Liver (tissue), 9 donors: ENCODE results near the gene ORAI2. TPM values are rescaled to one million over a fixed set of nuclear protein-coding genes. Genes with fewer than 3 reads are reported as not detected.

Experiments
- DNase-seq: peaks from one replicate; pipeline ENCODE4 v3.0.0-alpha.2; 2017; ENCODE audit warnings: low spot score
- H3K27ac ChIP-seq, 2 donors: one replicate each; pipeline ENCODE4 v1.7.0; 2013; ENCODE audit warnings: inconsistent platforms in 2 of 2, low read length in 2 of 2, control low read depth in 1 of 2, low read depth in 1 of 2, mild to moderate bottlenecking in 1 of 2
- H3K27me3 ChIP-seq, 4 donors: one replicate each; pipeline versions ENCODE4 v1.6.1 to v1.7.0; 2013; ENCODE audit warnings: low read length in 3 of 4, inconsistent platforms in 1 of 4, mild to moderate bottlenecking in 1 of 4, moderate library complexity in 1 of 4; ENCODE audit not compliant: control insufficient read depth in 4 of 4, insufficient read depth in 4 of 4
- H3K36me3 ChIP-seq, 4 donors: one replicate each; pipeline versions ENCODE4 v1.6.1 to v1.7.0; 2013; ENCODE audit warnings: low read length in 3 of 4, mild to moderate bottlenecking in 3 of 4, low read depth in 1 of 4, moderate library complexity in 1 of 4; ENCODE audit not compliant: control insufficient read depth in 4 of 4, insufficient read depth in 3 of 4
- H3K4me1 ChIP-seq, 4 donors: one replicate each; pipeline versions ENCODE4 v1.6.1 to v1.7.0; 2013; ENCODE audit warnings: low read length in 3 of 4, mild to moderate bottlenecking in 3 of 4, moderate library complexity in 1 of 4; ENCODE audit not compliant: control insufficient read depth in 4 of 4, insufficient read depth in 4 of 4
- H3K4me3 ChIP-seq, 3 donors: one replicate each; pipeline versions ENCODE4 v1.6.1 to v1.7.0; 2013; ENCODE audit warnings: low read length in 3 of 3, control low read depth in 1 of 3, low read depth in 1 of 3, mild to moderate bottlenecking in 1 of 3
- H3K9ac ChIP-seq, 2 donors: one replicate each; pipeline ENCODE4 v1.7.0; 2013; ENCODE audit warnings: low read length in 2 of 2, mild to moderate bottlenecking in 2 of 2, moderate library complexity in 2 of 2, control low read depth in 1 of 2, low read depth in 1 of 2
- H3K9me3 ChIP-seq, 4 donors: one replicate each; pipeline versions ENCODE4 v1.6.1 to v1.7.0; 2013; ENCODE audit warnings: low read length in 3 of 4; ENCODE audit not compliant: control insufficient read depth in 4 of 4
- ATF3 ChIP-seq: IDR thresholded peaks from 2 replicates; pipeline ENCODE4 v1.6.1; 2016; ENCODE audit warnings: antibody characterized with exemption
- CTCF ChIP-seq: fragments of 150-350 bp; IDR thresholded peaks from 2 replicates; pipeline ENCODE4 v1.5.1; 2017; ENCODE audit warnings: improper control_type of control experiment, low read depth, low read length; ENCODE audit not compliant: missing input control
- EGR1 ChIP-seq, 2 donors: IDR thresholded peaks; 2 replicates each; pipeline ENCODE4 v1.6.1; 2016 to 2018; ENCODE audit warnings: antibody characterized with exemption in 2 of 2, low read depth in 2 of 2
- FOXA1 ChIP-seq: IDR thresholded peaks from 2 replicates; pipeline ENCODE4 v1.6.1; 2016; ENCODE audit warnings: antibody characterized with exemption
- GABPA ChIP-seq, 2 donors: IDR thresholded peaks in 1 of 2; conservative IDR thresholded peaks in 1 of 2; 2 replicates each; pipeline ENCODE4 v1.6.1; 2016; ENCODE audit warnings: antibody characterized with exemption in 2 of 2, mild to moderate bottlenecking in 1 of 2, moderate library complexity in 1 of 2
- HNF4A ChIP-seq, 2 donors: conservative IDR thresholded peaks; 2 replicates each; pipeline ENCODE4 v1.6.1; 2016; ENCODE audit warnings: antibody characterized with exemption in 2 of 2, mild to moderate bottlenecking in 2 of 2
- HNF4G ChIP-seq: IDR thresholded peaks from 2 replicates; pipeline ENCODE4 v1.6.1; 2016; ENCODE audit warnings: antibody characterized with exemption
- JUND ChIP-seq, 2 donors: IDR thresholded peaks; 2 replicates each; pipeline ENCODE4 v1.6.1; 2016; ENCODE audit warnings: antibody characterized with exemption in 2 of 2
- MAX ChIP-seq: IDR thresholded peaks from 2 replicates; pipeline ENCODE4 v1.6.1; 2016; ENCODE audit warnings: antibody characterized with exemption
- RAD21 ChIP-seq, 2 donors: IDR thresholded peaks; 2 replicates each; pipeline ENCODE4 v1.6.1; 2016; ENCODE audit warnings: antibody characterized with exemption in 2 of 2, mild to moderate bottlenecking in 2 of 2
- REST ChIP-seq: IDR thresholded peaks from 2 replicates; pipeline ENCODE4 v1.6.1; 2016; ENCODE audit warnings: antibody characterized with exemption, mild to moderate bottlenecking
- RXRA ChIP-seq, 2 donors: IDR thresholded peaks; 2 replicates each; pipeline ENCODE4 v1.6.1; 2017 to 2018; ENCODE audit warnings: antibody characterized with exemption in 2 of 2, mild to moderate bottlenecking in 1 of 2
- SP1 ChIP-seq: IDR thresholded peaks from 2 replicates; pipeline ENCODE4 v1.6.1; 2018; ENCODE audit warnings: antibody characterized with exemption, mild to moderate bottlenecking
- TAF1 ChIP-seq: conservative IDR thresholded peaks from 2 replicates; pipeline ENCODE4 v1.6.1; 2016; ENCODE audit warnings: antibody characterized with exemption, mild to moderate bottlenecking
- YY1 ChIP-seq: IDR thresholded peaks from 2 replicates; pipeline ENCODE4 v1.6.1; 2016; ENCODE audit warnings: antibody characterized with exemption, mild to moderate bottlenecking
- ZBTB33 ChIP-seq: IDR thresholded peaks from 2 replicates; pipeline ENCODE4 v1.6.1; 2016; ENCODE audit warnings: antibody characterized with exemption
- WGBS: extraction: QIAGEN DNeasy Blood & Tissue Kit; methylation state at CpG from one replicate; pipeline ENCODE4 v1.1.7; 2013; 5-methylcytosine and 5-hydroxymethylcytosine counted together
- polyA plus RNA-seq, 2 donors: library from polyadenylated mRNA; stranded (reverse) in 1 of 2; unstranded in 1 of 2; fragments of 200-250 nt in 1 of 2; fragments of >200 nt in 1 of 2; fragmentation: Nextera tagmentation in 1 of 2; extraction: Ambion mirVana in 1 of 2; gene quantifications; one replicate each; pipeline versions ENCODE4 v1.2.1 to v1.2.3, GENCODE V29; 2013 to 2015
- total RNA-seq, 2 donors: library from RNA; depleted of rRNA; stranded (reverse); fragments of >200 nt; gene quantifications; one replicate each; pipeline ENCODE4 v1.2.3, GENCODE V29; 2014
- donor health status: healthy.
- donor health status: healthy.
- donor health status: healthy.
- donor health status: healthy.
- donor health status: healthy.

The ORAI2 gene
- total and polyA plus RNA-seq, 4 donors: 1.3 to 10.3 (median 4.8) TPM

GRCh38 chr7:102455596-102455995 lies 22.2 kb downstream of the ORAI2 start:
- WGBS: 95% methylated on average over 11 of the region's 11 CpGs
- no peak overlapping the region for H3K27ac ChIP-seq
- TF ChIP-seq SP1 (no peak), GABPA (IDR thresholded peaks at IDR 0.05 in 1 of 2, conservative IDR thresholded peaks at IDR 0.05 in 1 of 2) (no peak), RXRA (IDR thresholded peaks at IDR 0.05) (no peak), REST (no peak), ATF3 (no peak), ZBTB33 (no peak), RAD21 (IDR thresholded peaks at IDR 0.05) (no peak), HNF4G (no peak), MAX (no peak), EGR1 (IDR thresholded peaks at IDR 0.05; ENCODE audit: low read depth in 2 of 2) (no peak), FOXA1 (no peak), YY1 (no peak), JUND (IDR thresholded peaks at IDR 0.05) (no peak), CTCF (no peak)
- no peaks in the 10 kb centered on the region for H3K9me3 ChIP-seq
- H3K4me1 ChIP-seq: no peaks in the 10 kb centered on the region
- peaks cover 6 to 35% (median 9%) of the 10 kb centered on the region in 4 donors for H3K36me3 ChIP-seq
- no peak for DNase-seq
- no peaks in the 10 kb centered on the region for H3K27me3 ChIP-seq
- H3K9ac ChIP-seq: no peak overlapping the region
- no peak overlapping the region for H3K4me3 ChIP-seq

- no peak overlapping the region for H3K9ac ChIP-seq
- no peaks in the 10 kb centered on the region for H3K4me1 ChIP-seq
- H3K36me3 ChIP-seq: peaks cover 6 to 35% (median 9%) of the 10 kb centered on the region in 4 donors
- WGBS: 95% methylated on average over 10 of the region's 10 CpGs
- no peak overlapping the region for H3K4me3 ChIP-seq
- no peak overlapping the region for H3K27ac ChIP-seq
- TF ChIP-seq RAD21 (IDR thresholded peaks at IDR 0.05): no peak
- TF ChIP-seq FOXA1: no peak
- no peak for TF ChIP-seq EGR1 (IDR thresholded peaks at IDR 0.05; ENCODE audit: low read depth in 2 of 2)
- no peak for TF ChIP-seq TAF1
- TF ChIP-seq GABPA (IDR thresholded peaks at IDR 0.05 in 1 of 2, conservative IDR thresholded peaks at IDR 0.05 in 1 of 2): no peak
- no peak for TF ChIP-seq REST
- TF ChIP-seq ZBTB33: no peak
- TF ChIP-seq HNF4A (conservative IDR thresholded peaks at IDR 0.05): no peak
- TF ChIP-seq RXRA (IDR thresholded peaks at IDR 0.05): no peak
- DNase-seq: no peak
- H3K27me3 ChIP-seq: no peaks in the 10 kb centered on the region
- H3K9me3 ChIP-seq: no peaks in the 10 kb centered on the region
These were observed 23.0 kb downstream of the ORAI2 start for GRCh38 chr7:102456327-102456726.
